IPS-15b (cell line): Measurements from ENCODE around the gene SACS.

ENCODE experiments used
- H3K27me3 ChIP-seq: one replicate; pipeline ENCODE4 v1.6.1; 2013; ENCODE audit warnings: low read length; ENCODE audit not compliant: control insufficient read depth, insufficient read depth
- H3K36me3 ChIP-seq: one replicate; pipeline ENCODE4 v1.6.1; 2013; ENCODE audit warnings: low read length; ENCODE audit not compliant: control insufficient read depth, insufficient read depth
- H3K4me1 ChIP-seq: one replicate; pipeline ENCODE4 v1.6.1; 2013; ENCODE audit warnings: mild to moderate bottlenecking, low read length; ENCODE audit not compliant: control insufficient read depth, insufficient read depth
- H3K4me3 ChIP-seq: one replicate; pipeline ENCODE4 v1.5.1; 2013; ENCODE audit warnings: low read depth, low read length
- H3K9ac ChIP-seq: one replicate; pipeline ENCODE4 v1.6.1; 2013; ENCODE audit warnings: low read depth, mild to moderate bottlenecking, low read length
- H3K9me3 ChIP-seq: one replicate; pipeline ENCODE4 v1.6.1; 2013; ENCODE audit warnings: mild to moderate bottlenecking, low read length; ENCODE audit not compliant: control insufficient read depth, insufficient read depth

The SACS gene, protein sequence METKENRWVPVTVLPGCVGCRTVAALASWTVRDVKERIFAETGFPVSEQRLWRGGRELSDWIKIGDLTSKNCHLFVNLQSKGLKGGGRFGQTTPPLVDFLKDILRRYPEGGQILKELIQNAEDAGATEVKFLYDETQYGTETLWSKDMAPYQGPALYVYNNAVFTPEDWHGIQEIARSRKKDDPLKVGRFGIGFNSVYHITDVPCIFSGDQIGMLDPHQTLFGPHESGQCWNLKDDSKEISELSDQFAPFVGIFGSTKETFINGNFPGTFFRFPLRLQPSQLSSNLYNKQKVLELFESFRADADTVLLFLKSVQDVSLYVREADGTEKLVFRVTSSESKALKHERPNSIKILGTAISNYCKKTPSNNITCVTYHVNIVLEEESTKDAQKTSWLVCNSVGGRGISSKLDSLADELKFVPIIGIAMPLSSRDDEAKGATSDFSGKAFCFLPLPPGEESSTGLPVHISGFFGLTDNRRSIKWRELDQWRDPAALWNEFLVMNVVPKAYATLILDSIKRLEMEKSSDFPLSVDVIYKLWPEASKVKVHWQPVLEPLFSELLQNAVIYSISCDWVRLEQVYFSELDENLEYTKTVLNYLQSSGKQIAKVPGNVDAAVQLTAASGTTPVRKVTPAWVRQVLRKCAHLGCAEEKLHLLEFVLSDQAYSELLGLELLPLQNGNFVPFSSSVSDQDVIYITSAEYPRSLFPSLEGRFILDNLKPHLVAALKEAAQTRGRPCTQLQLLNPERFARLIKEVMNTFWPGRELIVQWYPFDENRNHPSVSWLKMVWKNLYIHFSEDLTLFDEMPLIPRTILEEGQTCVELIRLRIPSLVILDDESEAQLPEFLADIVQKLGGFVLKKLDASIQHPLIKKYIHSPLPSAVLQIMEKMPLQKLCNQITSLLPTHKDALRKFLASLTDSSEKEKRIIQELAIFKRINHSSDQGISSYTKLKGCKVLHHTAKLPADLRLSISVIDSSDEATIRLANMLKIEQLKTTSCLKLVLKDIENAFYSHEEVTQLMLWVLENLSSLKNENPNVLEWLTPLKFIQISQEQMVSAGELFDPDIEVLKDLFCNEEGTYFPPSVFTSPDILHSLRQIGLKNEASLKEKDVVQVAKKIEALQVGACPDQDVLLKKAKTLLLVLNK (N-terminal part only)

DNA sequence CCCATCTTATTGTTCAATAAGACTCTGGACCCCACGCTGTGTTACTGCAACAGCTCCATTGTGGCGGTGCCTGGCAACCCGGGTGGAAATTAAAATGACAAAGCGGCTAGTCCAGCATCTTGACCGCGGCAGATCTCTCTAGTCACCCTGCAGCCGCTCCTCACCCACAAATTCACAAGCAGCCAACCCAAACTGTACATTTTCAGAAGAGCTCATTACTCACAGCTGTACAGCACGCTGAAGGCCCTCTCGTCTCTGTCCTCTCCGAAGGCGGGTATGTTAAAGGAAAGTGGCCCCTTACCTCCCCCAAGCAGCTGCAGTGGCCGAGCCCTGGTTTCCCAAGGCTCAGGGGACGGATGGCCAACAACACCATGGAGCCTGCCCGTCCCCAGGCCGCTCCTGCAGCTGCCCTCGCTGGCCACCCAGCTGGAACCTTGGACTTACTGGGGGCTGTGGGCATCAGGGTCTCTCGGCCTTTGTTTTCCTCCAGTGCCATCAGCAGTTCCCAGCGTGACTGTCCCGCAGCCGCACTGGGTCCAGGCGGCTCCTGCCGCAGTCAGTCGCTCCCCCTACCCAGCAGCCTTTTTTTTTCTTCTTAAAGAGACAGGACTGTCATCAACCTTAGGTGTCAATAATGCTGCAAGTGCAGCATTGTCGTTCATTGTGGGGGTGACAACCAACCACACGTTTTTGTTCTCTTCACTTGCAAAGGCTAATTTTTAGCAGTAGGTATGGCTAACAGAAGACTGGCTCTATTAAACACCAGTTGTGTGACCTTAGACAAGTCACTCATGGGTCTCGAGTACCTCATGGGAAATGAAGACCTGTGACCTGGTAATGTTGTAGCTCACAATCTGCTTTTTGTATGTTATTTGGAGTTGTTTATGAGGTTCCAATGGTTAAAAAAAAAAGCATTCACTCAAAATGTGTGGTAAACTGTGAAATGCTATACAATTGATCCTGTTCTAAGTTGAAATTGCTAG is at the start of gene SACS:
TSS of gene SACS (minus strand) at position 532 of the 983 bp plus-strand sequence. CDS start 22,463 bp downstream, outside the sequence.
- Histone ChIP-seq H3K36me3 (no peaks in the 10 kb centered on the region), H3K4me3 (peak within 1 kb of the TSS; percentile 81), H3K4me1 (peaks cover 6% of the 10 kb centered on the region), H3K9ac (no peak within 1 kb of the TSS), H3K27me3 (no peaks in the 10 kb centered on the region), H3K9me3 (no peaks in the 10 kb centered on the region)

GRCh38 chr13:23480324-23480723 is 46.8 kb upstream of the SACS start:
- Histone ChIP-seq H3K9ac (no peak overlapping the region), H3K27me3 (no peaks in the 10 kb centered on the region), H3K36me3 (no peaks in the 10 kb centered on the region)

GRCh38 chr13:23477101-23477500 is 43.6 kb upstream of the SACS start:
- Histone ChIP-seq H3K9me3 (no peaks in the 10 kb centered on the region), H3K4me3 (no peak overlapping the region), H3K27me3 (no peaks in the 10 kb centered on the region), H3K4me1 (no peaks in the 10 kb centered on the region), H3K36me3 (no peaks in the 10 kb centered on the region), H3K9ac (no peak overlapping the region)

More at GRCh38 chr13:23480324-23480723, 46.8 kb upstream of the SACS start:
- Histone ChIP-seq H3K4me1 (no peaks in the 10 kb centered on the region), H3K9me3 (no peaks in the 10 kb centered on the region), H3K4me3 (no peak overlapping the region)

GRCh38 chr13:23473221-23473620 is 39.7 kb upstream of the SACS start:
- Histone ChIP-seq H3K4me3 (no peak overlapping the region), H3K9me3 (no peaks in the 10 kb centered on the region)

GRCh38 chr13:23472189-23472588 is 38.7 kb upstream of the SACS start:
- Histone ChIP-seq H3K9ac (no peak overlapping the region), H3K9me3 (no peaks in the 10 kb centered on the region), H3K4me1 (peaks cover 10% of the 10 kb centered on the region), H3K4me3 (no peak overlapping the region), H3K27me3 (no peaks in the 10 kb centered on the region), H3K36me3 (no peaks in the 10 kb centered on the region)

More at GRCh38 chr13:23473221-23473620, 39.7 kb upstream of the SACS start:
- Histone ChIP-seq H3K4me1 (peaks cover 10% of the 10 kb centered on the region), H3K9ac (no peak overlapping the region), H3K36me3 (no peaks in the 10 kb centered on the region), H3K27me3 (no peaks in the 10 kb centered on the region)

DNA sequence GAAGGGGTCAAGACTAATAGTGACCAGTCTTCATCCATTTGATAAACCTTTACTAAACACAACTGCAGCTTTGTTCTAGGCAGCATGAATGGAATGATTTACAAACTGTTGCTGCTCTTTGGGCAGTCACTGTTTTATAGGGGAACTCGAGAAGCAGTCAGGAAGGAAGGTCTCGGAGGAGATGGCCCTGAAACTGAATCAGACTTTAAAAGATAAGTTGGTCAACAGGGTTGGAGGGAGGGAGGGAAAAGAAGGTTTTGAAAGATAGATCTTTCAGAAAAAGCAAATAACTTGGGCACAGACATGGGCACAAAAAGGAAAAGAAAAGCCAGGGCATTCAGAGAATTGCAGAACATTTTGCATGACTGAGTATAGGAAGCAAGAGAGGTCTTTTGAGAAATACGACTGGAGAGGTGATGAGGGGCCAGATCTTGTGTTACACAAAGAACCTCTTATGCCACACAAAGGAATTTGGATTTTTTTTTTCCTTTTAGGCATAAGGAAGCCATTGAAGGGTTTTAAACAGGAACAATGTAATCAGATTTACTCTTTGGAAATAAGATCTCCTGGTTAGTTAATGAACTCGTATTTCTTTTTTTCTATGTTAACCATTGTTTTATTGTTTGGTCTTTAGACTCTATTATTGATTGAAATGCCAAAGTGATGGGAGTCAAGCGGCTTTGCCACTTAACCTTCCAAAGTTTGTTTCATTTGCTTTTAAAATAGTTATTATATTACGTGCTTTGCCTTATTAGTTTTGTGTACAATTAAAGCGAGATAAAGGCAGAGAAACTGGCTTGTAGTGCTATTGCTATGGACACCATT is 37.5 kb upstream of the SACS start:
- Histone ChIP-seq H3K27me3 (peaks cover 2% of the 10 kb centered on the region), H3K36me3 (no peaks in the 10 kb centered on the region), H3K9ac (no peak overlapping the region), H3K4me3 (no peak overlapping the region), H3K9me3 (no peaks in the 10 kb centered on the region), H3K4me1 (peaks cover 10% of the 10 kb centered on the region)

DNA sequence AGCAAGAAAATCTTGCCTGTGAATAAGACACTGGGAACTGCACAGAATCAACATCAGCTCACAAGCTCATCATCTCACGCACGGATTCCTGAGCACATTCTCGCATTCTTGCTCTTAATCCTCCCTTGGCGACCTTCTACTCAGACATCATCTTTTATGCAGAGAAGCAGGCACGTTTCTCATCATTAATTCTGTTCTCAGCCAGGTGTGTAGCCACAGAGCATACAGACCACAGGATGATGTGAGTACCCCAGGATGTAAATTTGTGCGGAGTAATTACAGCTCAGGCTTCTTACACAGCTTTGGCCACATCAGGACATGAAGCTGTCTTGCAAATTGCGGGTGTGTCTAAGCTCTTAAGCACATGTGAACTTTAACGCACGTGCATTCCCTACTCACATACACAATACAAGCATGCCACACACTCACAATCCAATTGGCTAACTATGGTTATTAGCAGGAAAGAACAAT is 36.5 kb upstream of the SACS start:
- peaks cover 10% of the 10 kb centered on the region for H3K4me1 ChIP-seq
- H3K27me3 ChIP-seq: peaks cover 12% of the 10 kb centered on the region
- H3K9ac ChIP-seq: no peak overlapping the region
- no peaks in the 10 kb centered on the region for H3K9me3 ChIP-seq
- H3K36me3 ChIP-seq: no peaks in the 10 kb centered on the region
- H3K4me3 ChIP-seq: no peak overlapping the region

- Histone ChIP-seq H3K36me3 (no peaks in the 10 kb centered on the region), H3K9me3 (no peaks in the 10 kb centered on the region), H3K27me3 (peaks cover 20% of the 10 kb centered on the region), H3K9ac (no peak overlapping the region), H3K4me1 (peaks cover 10% of the 10 kb centered on the region), H3K4me3 (no peak overlapping the region)
Observed at GRCh38 chr13:23468811-23469210, 35.3 kb upstream of the SACS start.

- peaks cover 20% of the 10 kb centered on the region for H3K27me3 ChIP-seq
- no peak overlapping the region for H3K4me3 ChIP-seq
- H3K9ac ChIP-seq: no peak overlapping the region
- peaks cover 10% of the 10 kb centered on the region for H3K4me1 ChIP-seq
- H3K9me3 ChIP-seq: no peaks in the 10 kb centered on the region
- H3K36me3 ChIP-seq: no peaks in the 10 kb centered on the region
Observed at GRCh38 chr13:23467932-23468278, 34.4 kb upstream of the SACS start.
